HepG2 (cell line): ENCODE data around the gene MYADML2. TPM values are rescaled to one million over a fixed set of nuclear protein-coding genes. Genes with fewer than 3 reads are reported as not detected.
A peak's percentile ranks its signal among the peaks of the same experiment; 100 is the strongest.

Source experiments
- CEBPZ ChIP-seq: IDR thresholded peaks from 2 replicates; pipeline ENCODE4 v1.6.1; 2012; ENCODE audit warnings: low read length, improper control_type of control experiment
- CREB3 ChIP-seq: sonication (generic); formaldehyde crosslinking; IDR thresholded peaks from 2 replicates; pipeline ENCODE4 v1.5.0; 2020; ENCODE audit warnings: missing genetic modification reagents
- GATAD2A ChIP-seq: IDR thresholded peaks from 2 replicates; pipeline ENCODE4 v1.6.1; 2016
- NCOR1 ChIP-seq: fragments of 200-600 bp; sonication (generic); IDR thresholded peaks from 2 replicates; pipeline ENCODE4 v1.7.0; 2017; ENCODE audit warnings: antibody characterized with exemption, low read length, borderline replicate concordance
- NFKB2 ChIP-seq: sonication (generic); formaldehyde crosslinking; IDR thresholded peaks from 2 replicates; pipeline ENCODE4 v1.4.0; 2020; ENCODE audit warnings: missing genetic modification reagents, borderline replicate concordance
- SP1 ChIP-seq, 2 experiments: fragments of 450-650 bp in 1 of 2; sonication (generic) in 1 of 2; formaldehyde crosslinking in 1 of 2; IDR thresholded peaks; 2 replicates each; pipeline versions ENCODE4 v1.4.0 to v1.6.1; 2016 to 2020; ENCODE audit warnings: missing genetic modification reagents in 1 of 2
- TP53 ChIP-seq: sonication (generic); formaldehyde crosslinking; conservative IDR thresholded peaks from 2 replicates; pipeline ENCODE4 v1.4.0; 2020; ENCODE audit warnings: missing genetic modification reagents
- ZNF160 ChIP-seq: sonication (generic); formaldehyde crosslinking; IDR thresholded peaks from 2 replicates; pipeline ENCODE4 v1.8.0; 2022; ENCODE audit warnings: mild to moderate bottlenecking, inconsistent platforms, missing genetic modification reagents
- ZNF260 ChIP-seq: sonication (generic); formaldehyde crosslinking; IDR thresholded peaks from 2 replicates; pipeline ENCODE4 v1.4.0; 2020; ENCODE audit warnings: missing genetic modification reagents, low read depth, mild to moderate bottlenecking, borderline replicate concordance
- ZNF276 ChIP-seq: sonication (generic); formaldehyde crosslinking; IDR thresholded peaks from 2 replicates; pipeline ENCODE4 v1.4.0; 2020; ENCODE audit warnings: mild to moderate bottlenecking, low read depth, missing genetic modification reagents
- ZNF292 ChIP-seq: sonication (generic); formaldehyde crosslinking; IDR thresholded peaks from 2 replicates; pipeline ENCODE4 v1.8.1; 2022; ENCODE audit warnings: mild to moderate bottlenecking, low read depth, missing genetic modification reagents, borderline replicate concordance
- ZNF674 ChIP-seq: sonication (generic); formaldehyde crosslinking; IDR thresholded peaks from 2 replicates; pipeline ENCODE4 v1.5.0; 2020; ENCODE audit warnings: low read depth, mild to moderate bottlenecking, missing genetic modification reagents
- ZNF713 ChIP-seq: sonication (generic); formaldehyde crosslinking; IDR thresholded peaks from 2 replicates; pipeline ENCODE4 v1.4.0; 2020; ENCODE audit warnings: mild to moderate bottlenecking, missing genetic modification reagents
- polyA plus RNA-seq, 8 experiments: library from polyadenylated mRNA; depleted of rRNA in 3 of 8; stranded (reverse) in 7 of 8; unstranded in 1 of 8; fragments of >200 nt; fragmentation: Illumina TruSeq in 4 of 8; extraction: Trizol in 4 of 8; gene quantifications; 2 replicates each; pipeline versions ENCODE4 v1.2.1 to v1.2.3, GENCODE V29; 2011 to 2016; ENCODE audit warnings: low read depth in 4 of 8, missing spikeins in 1 of 8, mixed read lengths in 1 of 8; ENCODE audit not compliant: insufficient read depth in 1 of 8
- total RNA-seq, 5 experiments: library from RNA; depleted of rRNA; stranded (reverse); fragments of >200 nt; fragmentation: Illumina TruSeq; extraction: Trizol; gene quantifications; 2 replicates each; pipeline ENCODE4 v1.2.3, GENCODE V29; 2016; ENCODE audit warnings: low read depth in 1 of 5
- TF ChIP-seq, protein P1 (sequence below): sonication (generic); formaldehyde crosslinking; IDR thresholded peaks from 2 replicates; pipeline ENCODE4 v1.4.0; 2020; ENCODE audit warnings: missing genetic modification reagents, mild to moderate bottlenecking, borderline replicate concordance

The MYADML2 gene
- total and polyA plus RNA-seq, 2 of the 13 experiments (the other 11 are each of a cell fraction or from before 2014, with no cell fraction given) = not detected

DNA sequence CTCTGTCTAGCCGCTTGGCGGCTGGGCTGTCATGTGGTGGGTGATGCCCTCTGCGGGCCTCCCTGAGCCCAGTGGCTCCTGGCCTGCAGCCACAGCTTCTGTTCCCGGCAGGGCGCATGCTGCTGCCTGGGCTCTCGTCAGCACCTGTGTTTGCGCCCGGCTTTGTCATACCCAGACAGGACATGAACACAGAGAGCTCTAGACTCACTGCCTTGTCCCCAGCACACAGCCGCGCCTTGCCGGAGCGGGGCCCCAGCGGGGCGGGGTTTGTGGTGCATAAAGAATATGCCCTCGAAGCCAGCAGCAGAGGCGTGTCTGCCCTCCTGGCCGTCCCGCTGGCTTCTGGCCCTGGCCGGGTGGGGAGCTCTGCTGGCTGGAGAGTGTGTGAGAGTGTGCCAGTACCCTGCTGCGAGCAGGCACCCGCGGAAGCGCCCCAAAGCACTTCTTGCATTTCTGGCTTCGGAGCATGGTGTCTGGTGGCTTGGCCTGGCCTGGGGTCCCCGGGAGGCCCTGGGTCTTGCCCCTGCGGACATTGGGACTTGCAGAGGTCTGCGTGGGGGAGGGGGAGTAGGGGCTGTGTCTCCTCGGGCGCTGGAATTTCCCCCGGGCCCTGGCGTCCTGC is 44.8 kb upstream of the MYADML2 start (continued):
- TF ChIP-seq CEBPZ = no peak
- TF ChIP-seq SP1 (IDR thresholded peaks at IDR 0.05) = no peak
- peak; percentile 79 for TF ChIP-seq SP1 (CRISPR knock-in tag; IDR thresholded peaks at IDR 0.05)
- TF ChIP-seq ZNF276 (CRISPR knock-in tag) = peak; percentile 97
- 0 out of 2 replicates have a peak, but pooled peaks have one; percentile 48 for TF ChIP-seq ZNF160 (CRISPR knock-in tag)
- TF ChIP-seq, protein P1, sequence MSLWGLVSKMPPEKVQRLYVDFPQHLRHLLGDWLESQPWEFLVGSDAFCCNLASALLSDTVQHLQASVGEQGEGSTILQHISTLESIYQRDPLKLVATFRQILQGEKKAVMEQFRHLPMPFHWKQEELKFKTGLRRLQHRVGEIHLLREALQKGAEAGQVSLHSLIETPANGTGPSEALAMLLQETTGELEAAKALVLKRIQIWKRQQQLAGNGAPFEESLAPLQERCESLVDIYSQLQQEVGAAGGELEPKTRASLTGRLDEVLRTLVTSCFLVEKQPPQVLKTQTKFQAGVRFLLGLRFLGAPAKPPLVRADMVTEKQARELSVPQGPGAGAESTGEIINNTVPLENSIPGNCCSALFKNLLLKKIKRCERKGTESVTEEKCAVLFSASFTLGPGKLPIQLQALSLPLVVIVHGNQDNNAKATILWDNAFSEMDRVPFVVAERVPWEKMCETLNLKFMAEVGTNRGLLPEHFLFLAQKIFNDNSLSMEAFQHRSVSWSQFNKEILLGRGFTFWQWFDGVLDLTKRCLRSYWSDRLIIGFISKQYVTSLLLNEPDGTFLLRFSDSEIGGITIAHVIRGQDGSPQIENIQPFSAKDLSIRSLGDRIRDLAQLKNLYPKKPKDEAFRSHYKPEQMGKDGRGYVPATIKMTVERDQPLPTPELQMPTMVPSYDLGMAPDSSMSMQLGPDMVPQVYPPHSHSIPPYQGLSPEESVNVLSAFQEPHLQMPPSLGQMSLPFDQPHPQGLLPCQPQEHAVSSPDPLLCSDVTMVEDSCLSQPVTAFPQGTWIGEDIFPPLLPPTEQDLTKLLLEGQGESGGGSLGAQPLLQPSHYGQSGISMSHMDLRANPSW (CRISPR knock-in tag) = peak; percentile 35; the same call in 1 of the 2 replicates
- no peak for TF ChIP-seq ZNF674
- peak; percentile 92 for TF ChIP-seq CREB3 (CRISPR knock-in tag)
- TF ChIP-seq ZNF292 (CRISPR knock-in tag) = peak; percentile 63
- TF ChIP-seq NFKB2 (CRISPR knock-in tag) = peak; percentile 96
- TF ChIP-seq ZNF260 (CRISPR knock-in tag) = no peak
- peak; percentile 89; the same call in 1 of the 2 replicates for TF ChIP-seq ZNF713
- TF ChIP-seq GATAD2A (CRISPR knock-in tag) = peak; percentile 90
- TF ChIP-seq TP53 (CRISPR knock-in tag) = peak; percentile 33; the same call in 1 of the 2 replicates
- no peak; the same call in 1 of the 2 replicates for TF ChIP-seq NCOR1
